HepG2 (cell line): Measurements from ENCODE around the gene OAF. TPM values are rescaled to one million over a fixed set of nuclear protein-coding genes. Genes with fewer than 3 reads are reported as not detected.
A peak's percentile ranks its signal among the peaks of the same experiment; 100 is the strongest.

Source experiments
- GATAD2A ChIP-seq: IDR thresholded peaks from 2 replicates; pipeline ENCODE4 v1.6.1; 2016
- GTF2F1 ChIP-seq: fragments of 150-350 bp; IDR thresholded peaks from 2 replicates; pipeline ENCODE4 v1.6.1; 2014; ENCODE audit warnings: low read length
- HNRNPLL ChIP-seq: fragments of 200-400 bp; formaldehyde crosslinking; IDR thresholded peaks from 2 replicates; pipeline ENCODE4 v1.6.1; 2017; ENCODE audit warnings: mild to moderate bottlenecking, low read depth, low read length; ENCODE audit not compliant: poor library complexity, severe bottlenecking
- LCORL ChIP-seq, 2 experiments: fragments of 450-650 bp in 1 of 2; sonication (generic) in 1 of 2; formaldehyde crosslinking in 1 of 2; IDR thresholded peaks; 2 replicates each; pipeline versions ENCODE4 v1.5.0 to v1.6.1; 2017 to 2020; ENCODE audit warnings: antibody characterized with exemption in 1 of 2, missing genetic modification reagents in 1 of 2
- NRL ChIP-seq: sonication (generic); formaldehyde crosslinking; IDR thresholded peaks from 2 replicates; pipeline ENCODE4 v1.5.0; 2020; ENCODE audit warnings: missing genetic modification reagents, mild to moderate bottlenecking, moderate library complexity, borderline replicate concordance
- PPARG ChIP-seq: conservative IDR thresholded peaks from 2 replicates; pipeline ENCODE4 v1.6.1; 2016; ENCODE audit warnings: missing biosample characterization, missing genetic modification reagents
- RCOR2 ChIP-seq: IDR thresholded peaks from 2 replicates; pipeline ENCODE4 v1.6.1; 2016; ENCODE audit warnings: missing biosample characterization, missing genetic modification reagents
- SIX1 ChIP-seq: sonication (generic); formaldehyde crosslinking; IDR thresholded peaks from 2 replicates; pipeline ENCODE4 v1.4.0; 2020; ENCODE audit warnings: missing genetic modification reagents, borderline replicate concordance
- TP53 ChIP-seq: sonication (generic); formaldehyde crosslinking; conservative IDR thresholded peaks from 2 replicates; pipeline ENCODE4 v1.4.0; 2020; ENCODE audit warnings: missing genetic modification reagents
- ZNF263 ChIP-seq: sonication (generic); formaldehyde crosslinking; IDR thresholded peaks from 2 replicates; pipeline ENCODE4 v1.4.0; 2020; ENCODE audit warnings: missing genetic modification reagents
- ZNF747 ChIP-seq: sonication (generic); formaldehyde crosslinking; IDR thresholded peaks from 2 replicates; pipeline ENCODE4 v1.8.1; 2023; ENCODE audit warnings: missing genetic modification reagents, mild to moderate bottlenecking, borderline replicate concordance
- ZNF777 ChIP-seq: sonication (generic); formaldehyde crosslinking; IDR thresholded peaks from 2 replicates; pipeline ENCODE4 v1.4.0; 2020; ENCODE audit warnings: missing genetic modification reagents
- polyA plus RNA-seq, 8 experiments: library from polyadenylated mRNA; depleted of rRNA in 3 of 8; stranded (reverse) in 7 of 8; unstranded in 1 of 8; fragments of >200 nt; fragmentation: Illumina TruSeq in 4 of 8; extraction: Trizol in 4 of 8; gene quantifications; 2 replicates each; pipeline versions ENCODE4 v1.2.1 to v1.2.3, GENCODE V29; 2011 to 2016; ENCODE audit warnings: low read depth in 4 of 8, missing spikeins in 1 of 8, mixed read lengths in 1 of 8; ENCODE audit not compliant: insufficient read depth in 1 of 8
- total RNA-seq, 5 experiments: library from RNA; depleted of rRNA; stranded (reverse); fragments of >200 nt; fragmentation: Illumina TruSeq; extraction: Trizol; gene quantifications; 2 replicates each; pipeline ENCODE4 v1.2.3, GENCODE V29; 2016; ENCODE audit warnings: low read depth in 1 of 5
- TF ChIP-seq, protein P1 (sequence below): sonication (generic); formaldehyde crosslinking; conservative IDR thresholded peaks from 2 replicates; pipeline ENCODE4 v1.4.0; 2020; ENCODE audit warnings: missing genetic modification reagents
- TF ChIP-seq, protein P2 (sequence below): sonication (generic); formaldehyde crosslinking; conservative IDR thresholded peaks from 2 replicates; pipeline ENCODE4 v1.8.0; 2022; ENCODE audit warnings: mild to moderate bottlenecking, moderate library complexity, missing genetic modification reagents
- TF ChIP-seq, protein P3 (sequence below), 2 experiments: sonication (generic) in 1 of 2; formaldehyde crosslinking in 1 of 2; IDR thresholded peaks; 2 replicates each; pipeline versions ENCODE4 v1.4.0 to v1.6.1; 2018 to 2020; ENCODE audit warnings: missing genetic modification reagents in 2 of 2, borderline replicate concordance in 1 of 2, low read depth in 1 of 2, mild to moderate bottlenecking in 1 of 2, missing biosample characterization in 1 of 2
- TF ChIP-seq, protein P4 (sequence below): IDR thresholded peaks from 2 replicates; pipeline ENCODE4 v1.6.1; 2016; ENCODE audit warnings: mild to moderate bottlenecking
- TF ChIP-seq, protein P5 (sequence below): sonication (generic); formaldehyde crosslinking; IDR thresholded peaks from 2 replicates; pipeline ENCODE4 v1.8.1; 2023; ENCODE audit warnings: mild to moderate bottlenecking, moderate library complexity, missing genetic modification reagents
- TF ChIP-seq, protein P6 (sequence below): sonication (generic); formaldehyde crosslinking; IDR thresholded peaks from 2 replicates; pipeline ENCODE4 v1.4.0; 2020; ENCODE audit warnings: missing genetic modification reagents

The OAF gene
- total and polyA plus RNA-seq, 2 of the 13 experiments (the other 11 are each of a cell fraction or from before 2014, with no cell fraction given): 63.7 to 94.6 TPM

DNA sequence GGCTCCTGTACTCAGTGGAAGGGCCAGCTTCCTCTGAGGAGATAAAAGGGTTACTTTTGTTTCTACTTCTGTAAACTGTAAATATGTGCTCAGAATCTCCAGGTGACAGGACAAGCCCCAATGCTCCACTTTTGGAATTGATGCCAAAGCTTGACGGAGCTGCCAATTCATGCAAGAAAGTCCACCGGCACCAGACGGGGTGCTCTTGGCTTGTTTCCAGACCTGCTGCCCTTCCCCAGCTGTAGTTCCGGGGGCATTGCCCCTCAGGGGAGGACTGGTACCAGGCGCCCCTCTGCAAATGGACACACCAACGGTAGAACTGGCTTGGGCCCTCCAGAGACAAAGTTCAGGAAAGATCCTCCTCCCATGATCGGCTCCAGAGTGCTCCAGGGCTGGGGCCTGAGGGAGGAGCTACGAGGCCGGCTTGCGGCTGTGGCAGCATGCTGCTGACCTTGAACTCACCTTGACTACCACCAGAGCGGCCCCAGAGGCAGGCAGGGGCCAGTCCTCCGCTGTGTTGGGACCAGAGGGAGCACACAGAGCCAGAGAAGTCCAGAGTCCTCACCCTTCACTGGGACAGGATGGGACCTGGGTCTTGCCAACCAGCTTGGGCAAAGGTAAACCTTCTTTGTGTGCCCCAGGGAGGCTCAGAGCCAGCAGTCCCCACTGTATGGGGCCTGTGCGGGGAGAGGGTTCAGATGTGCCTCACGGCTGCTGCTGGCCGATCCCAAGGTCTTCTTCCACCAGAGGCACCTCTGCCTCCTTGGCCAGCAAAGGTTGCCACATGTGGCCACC, 17.8 kb upstream of the OAF start (continued):
- TF ChIP-seq NRL (peak; percentile 79), ZNF747 (CRISPR knock-in tag) (peak; percentile 46; the same call in 1 of the 2 replicates), TP53 (CRISPR knock-in tag) (no peak), GTF2F1 (no peak), RCOR2 (CRISPR knock-in tag) (peak; percentile 84), SIX1 (no peak), PPARG (CRISPR knock-in tag) (peak; percentile 64; the same call in 1 of the 2 replicates), ZNF263 (CRISPR knock-in tag) (peak; percentile 100), GATAD2A (CRISPR knock-in tag) (peak; percentile 84), LCORL (IDR thresholded peaks at IDR 0.05) (no peak), LCORL (CRISPR knock-in tag; IDR thresholded peaks at IDR 0.05) (peak; percentile 89), ZNF777 (0 out of 2 replicates have a peak, but pooled peaks have one; percentile 10), HNRNPLL (peak; percentile 48)
- TF ChIP-seq, protein P1, sequence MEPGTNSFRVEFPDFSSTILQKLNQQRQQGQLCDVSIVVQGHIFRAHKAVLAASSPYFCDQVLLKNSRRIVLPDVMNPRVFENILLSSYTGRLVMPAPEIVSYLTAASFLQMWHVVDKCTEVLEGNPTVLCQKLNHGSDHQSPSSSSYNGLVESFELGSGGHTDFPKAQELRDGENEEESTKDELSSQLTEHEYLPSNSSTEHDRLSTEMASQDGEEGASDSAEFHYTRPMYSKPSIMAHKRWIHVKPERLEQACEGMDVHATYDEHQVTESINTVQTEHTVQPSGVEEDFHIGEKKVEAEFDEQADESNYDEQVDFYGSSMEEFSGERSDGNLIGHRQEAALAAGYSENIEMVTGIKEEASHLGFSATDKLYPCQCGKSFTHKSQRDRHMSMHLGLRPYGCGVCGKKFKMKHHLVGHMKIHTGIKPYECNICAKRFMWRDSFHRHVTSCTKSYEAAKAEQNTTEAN (CRISPR knock-in tag): no peak
- TF ChIP-seq, protein P2, sequence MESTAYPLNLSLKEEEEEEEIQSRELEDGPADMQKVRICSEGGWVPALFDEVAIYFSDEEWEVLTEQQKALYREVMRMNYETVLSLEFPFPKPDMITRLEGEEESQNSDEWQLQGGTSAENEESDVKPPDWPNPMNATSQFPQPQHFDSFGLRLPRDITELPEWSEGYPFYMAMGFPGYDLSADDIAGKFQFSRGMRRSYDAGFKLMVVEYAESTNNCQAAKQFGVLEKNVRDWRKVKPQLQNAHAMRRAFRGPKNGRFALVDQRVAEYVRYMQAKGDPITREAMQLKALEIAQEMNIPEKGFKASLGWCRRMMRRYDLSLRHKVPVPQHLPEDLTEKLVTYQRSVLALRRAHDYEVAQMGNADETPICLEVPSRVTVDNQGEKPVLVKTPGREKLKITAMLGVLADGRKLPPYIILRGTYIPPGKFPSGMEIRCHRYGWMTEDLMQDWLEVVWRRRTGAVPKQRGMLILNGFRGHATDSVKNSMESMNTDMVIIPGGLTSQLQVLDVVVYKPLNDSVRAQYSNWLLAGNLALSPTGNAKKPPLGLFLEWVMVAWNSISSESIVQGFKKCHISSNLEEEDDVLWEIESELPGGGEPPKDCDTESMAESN (CRISPR knock-in tag): 0 out of 2 replicates have a peak, but pooled peaks have one; percentile 32
- TF ChIP-seq, protein P3, sequence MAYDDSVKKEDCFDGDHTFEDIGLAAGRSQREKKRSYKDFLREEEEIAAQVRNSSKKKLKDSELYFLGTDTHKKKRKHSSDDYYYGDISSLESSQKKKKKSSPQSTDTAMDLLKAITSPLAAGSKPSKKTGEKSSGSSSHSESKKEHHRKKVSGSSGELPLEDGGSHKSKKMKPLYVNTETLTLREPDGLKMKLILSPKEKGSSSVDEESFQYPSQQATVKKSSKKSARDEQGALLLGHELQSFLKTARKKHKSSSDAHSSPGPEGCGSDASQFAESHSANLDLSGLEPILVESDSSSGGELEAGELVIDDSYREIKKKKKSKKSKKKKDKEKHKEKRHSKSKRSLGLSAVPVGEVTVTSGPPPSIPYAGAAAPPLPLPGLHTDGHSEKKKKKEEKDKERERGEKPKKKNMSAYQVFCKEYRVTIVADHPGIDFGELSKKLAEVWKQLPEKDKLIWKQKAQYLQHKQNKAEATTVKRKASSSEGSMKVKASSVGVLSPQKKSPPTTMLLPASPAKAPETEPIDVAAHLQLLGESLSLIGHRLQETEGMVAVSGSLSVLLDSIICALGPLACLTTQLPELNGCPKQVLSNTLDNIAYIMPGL (CRISPR knock-in tag; IDR thresholded peaks at IDR 0.05; ENCODE audit: borderline replicate concordance in 1 of 2, low read depth in 1 of 2): peak; percentile 42 to 57; a peak in 2 of 4 replicates
- TF ChIP-seq, protein P4, sequence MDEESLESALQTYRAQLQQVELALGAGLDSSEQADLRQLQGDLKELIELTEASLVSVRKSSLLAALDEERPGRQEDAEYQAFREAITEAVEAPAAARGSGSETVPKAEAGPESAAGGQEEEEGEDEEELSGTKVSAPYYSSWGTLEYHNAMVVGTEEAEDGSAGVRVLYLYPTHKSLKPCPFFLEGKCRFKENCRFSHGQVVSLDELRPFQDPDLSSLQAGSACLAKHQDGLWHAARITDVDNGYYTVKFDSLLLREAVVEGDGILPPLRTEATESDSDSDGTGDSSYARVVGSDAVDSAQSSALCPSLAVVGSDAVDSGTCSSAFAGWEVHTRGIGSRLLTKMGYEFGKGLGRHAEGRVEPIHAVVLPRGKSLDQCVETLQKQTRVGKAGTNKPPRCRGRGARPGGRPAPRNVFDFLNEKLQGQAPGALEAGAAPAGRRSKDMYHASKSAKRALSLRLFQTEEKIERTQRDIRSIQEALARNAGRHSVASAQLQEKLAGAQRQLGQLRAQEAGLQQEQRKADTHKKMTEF (CRISPR knock-in tag): peak; percentile 87
- TF ChIP-seq, protein P5, sequence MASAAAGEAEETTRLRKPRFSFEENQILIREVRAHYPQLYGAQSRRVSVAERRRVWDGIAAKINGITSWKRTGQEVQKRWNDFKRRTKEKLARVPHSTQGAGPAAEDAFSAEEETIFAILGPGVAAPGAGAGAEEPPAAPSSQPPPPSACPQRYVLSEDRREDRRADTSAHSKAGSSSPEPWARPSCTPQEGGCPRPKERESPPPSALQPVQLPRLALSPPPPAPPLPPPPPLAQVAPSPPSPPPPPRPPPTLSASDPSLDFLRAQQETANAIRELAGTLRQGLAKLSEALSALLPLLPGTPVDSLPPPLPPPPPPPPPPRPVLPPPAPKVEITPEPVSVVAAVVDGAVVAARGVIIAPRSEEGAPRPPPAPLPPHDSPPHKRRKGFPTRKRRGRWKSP (CRISPR knock-in tag): 0 out of 2 replicates have a peak, but pooled peaks have one; percentile 48
- TF ChIP-seq, protein P6, sequence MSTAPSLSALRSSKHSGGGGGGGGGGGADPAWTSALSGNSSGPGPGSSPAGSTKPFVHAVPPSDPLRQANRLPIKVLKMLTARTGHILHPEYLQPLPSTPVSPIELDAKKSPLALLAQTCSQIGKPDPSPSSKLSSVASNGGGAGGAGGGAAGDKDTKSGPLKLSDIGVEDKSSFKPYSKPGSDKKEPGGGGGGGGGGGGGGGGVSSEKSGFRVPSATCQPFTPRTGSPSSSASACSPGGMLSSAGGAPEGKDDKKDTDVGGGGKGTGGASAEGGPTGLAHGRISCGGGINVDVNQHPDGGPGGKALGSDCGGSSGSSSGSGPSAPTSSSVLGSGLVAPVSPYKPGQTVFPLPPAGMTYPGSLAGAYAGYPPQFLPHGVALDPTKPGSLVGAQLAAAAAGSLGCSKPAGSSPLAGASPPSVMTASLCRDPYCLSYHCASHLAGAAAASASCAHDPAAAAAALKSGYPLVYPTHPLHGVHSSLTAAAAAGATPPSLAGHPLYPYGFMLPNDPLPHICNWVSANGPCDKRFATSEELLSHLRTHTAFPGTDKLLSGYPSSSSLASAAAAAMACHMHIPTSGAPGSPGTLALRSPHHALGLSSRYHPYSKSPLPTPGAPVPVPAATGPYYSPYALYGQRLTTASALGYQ (CRISPR knock-in tag): peak; percentile 52; the same call in 1 of the 2 replicates
